ENCODE measurements around the gene UBFD1.
"Not testable (repeated sequence)": the region's sequence is repeated elsewhere in the genome, so short reads cannot be mapped to it uniquely, and the experiment has no call there.

The UBFD1 gene

GRCh38 chr16:23556881-23557778, at the start of gene UBFD1, which contains the start of gene EARS2:
Gene UBFD1 (plus strand): TSS chr16:23557727. CDS start chr16:23557743, 16 bp downstream.
Gene EARS2 (minus strand): TSS chr16:23557350. CDS start chr16:23557343, 7 bp downstream.
- DNase-seq (ENCODE audit: low read depth in 2 of 2): peak; percentile 93 to 96

- no peak for DNase-seq (ENCODE audit: low read depth in 2 of 2)
Observed at GRCh38 chr16:23508589-23509440, 48.7 kb upstream of the UBFD1 start.

GRCh38 chr16:23509441-23509754, 48.1 kb upstream of the UBFD1 start:
- DNase-seq (ENCODE audit: low read depth in 2 of 2): no peak

- DNase-seq (ENCODE audit: low read depth in 2 of 2): no peak
Observed at GRCh38 chr16:23509782-23510163, 47.8 kb upstream of the UBFD1 start.

GRCh38 chr16:23510164-23510914, 47.2 kb upstream of the UBFD1 start, which contains the start of gene GGA2:
Gene GGA2 (minus strand): TSS chr16:23510494. CDS start chr16:23510411, 83 bp downstream.
- DNase-seq (ENCODE audit: low read depth in 2 of 2): peak; percentile 69 to 78

- not testable (repeated sequence) for DNase-seq (ENCODE audit: low read depth in 2 of 2)
Observed at GRCh38 chr16:23510915-23511270, 46.6 kb upstream of the UBFD1 start.

GRCh38 chr16:23511731-23512130, 45.8 kb upstream of the UBFD1 start:
- DNase-seq (ENCODE audit: low read depth in 2 of 2): no peak

GRCh38 chr16:23512168-23512695, 45.3 kb upstream of the UBFD1 start:
- no peak for DNase-seq (ENCODE audit: low read depth in 2 of 2)

GRCh38 chr16:23514381-23515152, 43.0 kb upstream of the UBFD1 start:
- no peak for DNase-seq (ENCODE audit: low read depth in 2 of 2)

- no peak for DNase-seq (ENCODE audit: low read depth in 2 of 2)
Observed at GRCh38 chr16:23515881-23516280, 41.6 kb upstream of the UBFD1 start.

GRCh38 chr16:23516366-23517137, 41.0 kb upstream of the UBFD1 start:
- DNase-seq (ENCODE audit: low read depth in 2 of 2): no peak

- no peak for DNase-seq (ENCODE audit: low read depth in 2 of 2)
Observed at GRCh38 chr16:23518435-23518891, 39.1 kb upstream of the UBFD1 start.

- DNase-seq (ENCODE audit: low read depth in 2 of 2): no peak
Observed at GRCh38 chr16:23519282-23519681, 38.2 kb upstream of the UBFD1 start.

GRCh38 chr16:23520500-23520899, 37.0 kb upstream of the UBFD1 start:
- no peak for DNase-seq (ENCODE audit: low read depth in 2 of 2)

- DNase-seq (ENCODE audit: low read depth in 2 of 2): no peak
Observed at GRCh38 chr16:23521037-23521743, 36.3 kb upstream of the UBFD1 start.

- DNase-seq (ENCODE audit: low read depth in 2 of 2): no peak
Observed at GRCh38 chr16:23521965-23522364, 35.6 kb upstream of the UBFD1 start.

- DNase-seq (ENCODE audit: low read depth in 2 of 2): no peak
Observed at GRCh38 chr16:23523321-23523720, 34.2 kb upstream of the UBFD1 start.

- DNase-seq (ENCODE audit: low read depth in 2 of 2): no peak
Observed at GRCh38 chr16:23523876-23524385, 33.6 kb upstream of the UBFD1 start.

- no peak for DNase-seq (ENCODE audit: low read depth in 2 of 2)
Observed at GRCh38 chr16:23524886-23525285, 32.6 kb upstream of the UBFD1 start.
